Myocyte (in vitro differentiated cells): ENCODE data around the gene RCVRN. TPM values are rescaled to one million over a fixed set of nuclear protein-coding genes. Genes with fewer than 3 reads are reported as not detected.
"Not testable (repeated sequence)": the region's sequence is repeated elsewhere in the genome, so short reads cannot be mapped to it uniquely, and the experiment has no call there.

Experiments
- DNase-seq: peaks from one replicate; pipeline ENCODE4 v3.0.0-alpha.2; 2012; ENCODE audit warnings: low read depth
- total RNA-seq: library from RNA; depleted of rRNA; stranded (reverse); fragments of >200 nt; gene quantifications from 2 replicates; pipeline ENCODE4 v1.2.3, GENCODE V29; 2014

RCVRN gene
- total RNA-seq, 1 donor from 2014 or later, result not detected

GRCh38 chr17:9922012-9922848, 17.2 kb upstream of the RCVRN start:
- no peak for DNase-seq

- not testable (repeated sequence) for DNase-seq
Measured at GRCh38 chr17:9921216-9921615, 16.1 kb upstream of the RCVRN start.

GRCh38 chr17:9918804-9919352, 13.8 kb upstream of the RCVRN start:
- DNase-seq, result no peak

GRCh38 chr17:9918352-9918751, 13.3 kb upstream of the RCVRN start:
- no peak for DNase-seq

- DNase-seq, result no peak
Measured at GRCh38 chr17:9917801-9918200, 12.7 kb upstream of the RCVRN start.

GRCh38 chr17:9917131-9917530, 12.1 kb upstream of the RCVRN start:
- DNase-seq, result no peak

- no peak for DNase-seq
Measured at GRCh38 chr17:9916108-9916507, 11.0 kb upstream of the RCVRN start.

- DNase-seq, result no peak
Measured at GRCh38 chr17:9913476-9913875, 8.4 kb upstream of the RCVRN start.

GRCh38 chr17:9912121-9913099, 7.3 kb upstream of the RCVRN start:
- no peak for DNase-seq

- no peak for DNase-seq
Measured at GRCh38 chr17:9911089-9911488, 6.0 kb upstream of the RCVRN start.

GRCh38 chr17:9908649-9909042, 3.6 kb upstream of the RCVRN start:
- no peak for DNase-seq

- no peak for DNase-seq
Measured at GRCh38 chr17:9907883-9908648, 3.0 kb upstream of the RCVRN start.

GRCh38 chr17:9907131-9907530, 2.1 kb upstream of the RCVRN start:
- DNase-seq, result no peak

- no peak for DNase-seq
Measured at GRCh38 chr17:9906616-9907015, 1.5 kb upstream of the RCVRN start.

- DNase-seq, result no peak
Measured at GRCh38 chr17:9905902-9906301, 831 bp upstream of the RCVRN start.

- DNase-seq, result no peak
Measured at GRCh38 chr17:9904277-9905077, 594 bp downstream of the RCVRN start.

- no peak for DNase-seq
Measured at GRCh38 chr17:9902120-9902519, 3.0 kb downstream of the RCVRN start.

- no peak for DNase-seq
Measured at GRCh38 chr17:9900784-9901183, 4.3 kb downstream of the RCVRN start.

- DNase-seq, result no peak
Measured at GRCh38 chr17:9900044-9900594, 5.0 kb downstream of the RCVRN start.
